HL-60/S4 treated with phorbol 12-myristate 13-acetate at 8.2 ng/mL for 4 days and 3 days (cell line): ENCODE results near the gene SPON1.
"Not testable (repeated sequence)": the region's sequence is repeated elsewhere in the genome, so short reads cannot be mapped to it uniquely, and the experiment has no call there.

Source experiments
- in situ Hi-C: fragments of 300-500 bp; cut with MboI; formaldehyde crosslinking; loops from 2 replicates; pipeline ENCODE4 v1.15.0; 2022; ENCODE audit warnings: low sequenced_read_pairs

Gene SPON1

DNA sequence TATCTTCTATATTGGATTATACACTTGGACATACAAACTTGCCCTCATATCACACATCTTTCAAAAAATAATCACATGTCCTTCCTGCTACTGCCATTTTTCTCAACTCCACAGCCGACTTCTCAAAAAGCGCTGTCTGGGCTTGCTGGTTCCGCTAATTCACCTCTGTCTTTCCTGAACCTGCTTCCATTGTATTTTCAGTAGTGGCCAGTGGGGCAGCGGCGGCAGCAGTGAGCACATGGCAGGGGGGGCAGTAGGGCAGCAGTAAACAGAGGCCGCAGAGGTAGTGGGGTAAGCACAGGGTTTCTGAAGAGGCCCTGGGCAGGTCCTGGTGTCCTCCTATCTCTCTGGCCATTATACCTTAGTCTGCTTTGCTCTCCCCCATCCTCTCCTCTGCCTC lies 270.1 kb downstream of the SPON1 start:
- in situ Hi-C loops = no loop called here

DNA sequence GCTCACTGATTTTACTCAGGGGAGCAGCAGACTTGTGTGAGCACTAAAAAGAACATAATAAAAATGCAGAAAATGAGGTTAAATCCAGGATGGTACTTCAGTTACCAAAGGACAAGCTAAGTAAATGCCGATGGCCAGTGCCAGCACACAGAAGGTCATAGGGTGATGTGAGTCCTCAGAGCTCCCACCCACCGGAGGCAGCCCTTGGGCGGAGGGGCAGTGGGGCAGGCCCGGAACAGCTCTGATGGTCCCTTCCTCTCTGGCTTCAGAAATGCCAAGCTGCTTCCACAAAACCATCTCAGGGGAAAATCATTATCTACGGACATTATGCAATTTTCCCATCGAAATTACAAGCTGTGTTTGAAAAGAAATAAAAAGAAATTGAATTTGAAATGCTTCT lies 271.9 kb downstream of the SPON1 start:
- in situ Hi-C loops = no loop called here

DNA sequence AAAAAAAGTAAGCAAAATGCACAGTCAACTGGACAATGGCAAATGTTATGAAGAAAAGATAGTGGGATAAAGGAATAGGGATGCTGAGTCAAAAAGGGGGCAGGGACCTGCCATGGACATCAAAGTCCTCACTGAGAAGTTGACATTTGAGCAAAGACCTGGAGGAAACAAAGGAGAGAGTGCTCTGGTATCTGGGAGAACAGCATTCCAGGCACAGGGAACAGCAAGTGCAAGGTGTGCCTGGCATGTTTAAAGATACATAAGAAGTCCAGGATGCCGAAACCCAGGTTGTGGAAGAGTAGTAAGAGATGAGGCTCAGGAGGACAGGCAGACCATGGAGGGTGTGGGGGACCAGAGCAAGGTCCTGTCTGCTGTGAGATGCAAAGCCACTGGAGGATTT lies 273.2 kb downstream of the SPON1 start:
- in situ Hi-C loops = no loop called here

DNA sequence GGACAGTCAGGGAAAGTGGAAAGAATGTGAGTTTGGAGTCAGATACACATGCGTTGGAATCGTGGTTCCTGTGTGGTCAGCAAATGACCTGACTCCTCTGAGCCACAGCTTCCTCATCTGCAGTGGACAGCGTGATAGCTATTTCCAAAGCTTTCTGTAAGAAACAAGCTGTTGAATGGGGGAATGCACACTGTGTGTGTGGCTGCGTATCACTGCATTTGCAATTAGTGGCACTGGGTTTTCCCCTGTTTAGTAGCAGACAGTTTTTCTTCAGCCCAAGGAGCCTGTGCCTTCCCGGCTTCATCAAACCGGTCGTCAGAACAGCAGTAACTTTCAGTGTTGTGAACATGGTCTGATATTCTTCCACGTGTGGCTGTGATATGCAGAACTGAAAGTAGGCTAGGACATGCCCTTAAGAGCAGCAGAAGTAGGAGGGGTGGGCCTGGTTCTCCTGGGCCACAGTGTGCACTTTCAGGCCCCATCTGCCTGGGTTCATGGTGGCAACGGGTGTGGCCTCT lies 275.0 kb downstream of the SPON1 start:
- in situ Hi-C loops = no loop called here

DNA sequence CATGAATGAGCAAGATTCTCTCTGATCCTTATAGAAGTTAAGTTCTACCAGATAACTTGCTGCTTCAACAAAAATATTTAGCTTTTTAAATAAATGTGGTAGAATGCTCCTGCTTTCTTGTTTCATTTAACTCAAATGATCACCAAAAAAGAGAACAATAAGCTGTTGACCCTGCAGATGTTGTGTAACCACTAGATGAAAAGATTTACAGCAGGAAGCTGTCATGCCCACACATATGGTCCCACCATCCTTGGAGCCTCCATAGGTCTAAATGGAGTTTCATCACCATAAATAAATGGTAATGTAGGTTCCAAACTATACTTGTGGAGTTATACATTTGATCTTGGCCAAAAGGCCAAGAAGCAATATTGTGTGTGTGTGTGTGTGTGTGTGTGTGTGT lies 277.7 kb downstream of the SPON1 start:
- in situ Hi-C loops = no loop called here

DNA sequence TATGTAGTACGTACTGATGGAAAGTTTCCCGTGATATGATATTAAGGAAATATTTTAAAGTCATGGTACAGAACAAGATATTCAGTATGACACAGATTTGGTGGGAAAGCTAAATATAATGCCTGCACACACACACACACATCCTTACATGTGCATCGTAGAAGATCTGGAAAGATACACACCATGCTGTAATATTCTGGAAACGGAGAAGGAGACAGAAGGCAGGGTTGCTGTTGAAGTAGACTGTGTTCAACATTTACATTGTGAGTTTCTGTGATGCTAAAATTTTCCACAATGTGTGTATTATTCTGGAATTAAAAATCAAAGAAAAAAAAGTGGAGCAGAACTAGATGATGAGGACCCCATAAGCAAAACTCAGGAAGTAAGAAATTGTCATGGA lies 278.4 kb downstream of the SPON1 start:
- in situ Hi-C loops = no loop called here

DNA sequence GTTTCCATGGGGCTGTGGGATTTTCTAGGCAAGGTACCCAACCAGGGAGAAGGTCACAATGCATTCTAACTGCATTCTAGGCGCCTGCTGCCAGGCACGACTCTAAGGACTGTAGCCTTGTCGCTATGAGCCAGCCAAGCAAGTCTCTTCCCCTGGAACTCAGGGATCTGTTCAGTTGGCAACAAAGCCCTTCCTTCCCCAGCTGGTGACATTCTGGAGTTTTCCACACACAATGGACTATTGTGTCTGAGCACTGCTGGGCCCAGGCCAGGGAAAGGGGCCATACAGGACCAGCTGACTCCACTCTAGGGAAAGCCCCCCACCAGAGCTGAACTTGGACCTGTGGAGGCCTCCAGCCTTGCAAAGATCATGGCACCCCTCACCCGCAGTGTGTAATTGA lies 279.7 kb downstream of the SPON1 start:
- in situ Hi-C loops = no loop called here

DNA sequence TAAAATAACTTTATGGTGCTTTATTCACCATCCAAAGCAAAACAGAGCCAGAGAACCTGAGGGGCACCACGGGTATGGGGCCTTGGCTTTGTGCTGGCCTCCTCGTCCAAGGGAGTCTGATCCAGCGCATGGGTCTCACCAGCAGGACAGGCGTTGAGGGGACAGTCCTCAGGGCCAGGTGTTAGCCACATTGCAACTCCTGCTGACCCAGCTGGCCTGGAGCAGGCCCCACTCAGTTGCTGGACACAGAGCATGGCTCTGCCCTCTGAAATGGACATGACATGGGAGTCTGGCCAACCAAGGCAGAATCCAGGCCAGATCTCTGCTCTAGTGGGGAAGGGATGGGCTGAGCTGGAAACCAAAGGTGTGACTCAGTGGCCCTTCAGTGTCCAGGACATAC lies 280.2 kb downstream of the SPON1 start:
- in situ Hi-C loops = no loop called here

DNA sequence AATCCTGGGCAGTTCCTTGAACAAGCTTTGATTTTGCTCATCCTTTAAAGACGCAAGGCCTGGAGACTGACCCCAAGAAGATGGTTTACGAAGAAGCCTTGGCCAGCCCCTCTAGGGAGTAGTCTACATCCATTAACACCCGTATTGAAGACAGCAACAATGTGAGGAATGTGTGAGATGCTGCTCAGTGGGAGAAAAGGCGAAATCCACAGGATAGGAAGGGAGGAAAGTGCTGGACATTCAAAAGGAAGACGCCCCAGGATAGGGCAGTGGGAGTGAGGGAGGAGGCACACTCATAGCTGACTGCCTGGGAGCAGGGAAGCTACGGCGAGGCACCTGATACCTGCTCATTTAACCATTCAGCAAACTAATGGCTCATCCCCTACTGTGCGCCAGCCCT lies 282.4 kb downstream of the SPON1 start:
- in situ Hi-C loops = no loop called here

DNA sequence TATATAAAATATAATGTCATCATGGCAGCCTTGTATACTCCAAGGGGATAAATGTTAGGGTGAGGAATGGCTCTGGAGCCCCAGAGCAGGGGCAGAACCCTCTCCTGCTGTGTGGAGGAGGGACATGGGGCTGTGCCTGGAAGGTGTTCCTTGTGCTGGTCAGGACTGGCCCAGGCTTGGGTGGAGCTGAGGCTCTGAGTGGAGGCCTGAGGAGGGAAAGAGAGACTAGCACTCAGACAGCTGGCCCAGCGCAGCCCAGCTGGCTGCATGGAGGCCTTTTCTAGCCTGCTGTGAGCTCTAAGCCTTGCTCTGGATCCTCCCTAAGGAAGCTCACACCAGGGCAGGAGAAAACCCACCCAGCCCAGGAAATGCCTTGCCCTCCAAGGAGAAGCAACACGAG lies 282.9 kb downstream of the SPON1 start:
- in situ Hi-C loops = no loop called here

DNA sequence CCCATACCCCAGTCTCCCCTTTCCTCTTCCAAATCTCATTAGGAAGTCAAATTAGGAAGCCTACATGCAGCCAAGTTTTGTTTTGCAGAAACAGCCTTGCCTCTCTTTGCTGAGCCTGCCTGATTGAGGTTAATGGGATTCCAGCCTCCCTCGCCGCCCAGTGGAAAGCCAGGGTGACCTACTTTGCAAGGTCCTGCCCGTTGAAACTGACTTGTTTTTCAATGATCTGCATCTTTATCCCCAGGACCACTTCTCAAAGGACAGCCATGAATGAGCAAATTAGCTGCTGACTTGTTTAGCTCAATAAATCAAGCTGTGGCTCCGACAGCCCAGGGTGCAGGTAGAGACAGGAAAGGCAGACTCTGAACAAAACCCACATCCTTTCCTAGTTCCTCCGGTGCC lies 286.1 kb downstream of the SPON1 start:
- in situ Hi-C loops = no loop called here

DNA sequence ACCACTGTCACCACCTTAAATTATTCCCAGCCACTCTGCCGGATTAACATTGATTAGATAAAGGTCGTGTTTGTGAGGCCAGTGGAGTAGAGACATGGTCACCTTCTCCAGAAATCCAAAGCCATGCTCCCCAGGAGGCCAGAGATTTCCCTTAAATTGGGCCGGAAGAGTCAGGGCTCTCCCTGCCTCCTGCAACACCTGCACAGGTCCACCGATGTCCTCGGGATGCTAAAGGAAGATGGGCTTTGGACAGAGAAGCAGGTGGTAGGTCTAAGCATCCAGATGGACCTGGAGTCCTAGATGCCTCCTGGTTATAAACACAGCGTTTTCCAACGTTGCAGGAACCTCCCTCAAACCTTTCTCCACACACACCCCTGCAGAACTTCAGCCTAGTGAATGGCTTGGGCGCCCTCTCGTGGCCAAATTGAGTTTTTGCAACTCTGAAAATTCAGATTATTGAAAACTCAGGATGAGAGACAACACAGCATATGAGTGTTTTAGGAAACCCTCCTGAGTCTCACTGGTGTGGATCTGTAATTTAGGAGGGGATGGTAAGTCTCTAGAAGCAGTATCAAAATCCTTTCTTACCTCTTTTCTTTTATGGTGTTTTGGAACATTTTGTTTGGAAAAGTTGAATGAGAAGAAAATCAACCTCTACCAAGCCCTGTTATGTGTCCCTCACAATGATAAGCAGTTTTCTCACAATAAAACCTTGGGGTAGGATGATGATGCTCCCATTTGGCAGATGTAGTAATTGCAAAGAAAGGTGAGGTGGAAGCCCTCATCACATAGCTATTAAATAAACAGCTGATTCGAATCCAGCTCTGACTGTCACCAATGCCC lies 286.8 kb downstream of the SPON1 start:
- in situ Hi-C loops = no loop called here

DNA sequence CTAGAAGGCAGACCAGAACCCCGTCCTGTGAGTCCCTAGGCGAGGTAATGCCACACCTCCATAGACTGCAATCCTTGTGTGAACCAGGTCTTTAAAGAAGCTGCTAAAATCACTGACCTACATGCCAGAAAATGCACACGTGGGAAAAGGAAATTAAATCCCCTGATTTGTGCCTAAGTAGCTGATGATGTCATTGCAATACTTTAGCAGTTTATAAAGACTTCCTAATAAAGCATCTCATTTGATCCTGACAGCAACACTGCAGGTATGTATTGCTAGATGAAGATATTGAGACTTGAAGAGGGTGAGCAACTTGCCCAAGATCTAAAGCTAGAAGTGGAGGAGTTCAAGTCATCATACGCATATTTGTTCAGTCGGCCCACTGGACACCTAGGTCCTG lies 289.2 kb downstream of the SPON1 start:
- in situ Hi-C loops = no loop called here

DNA sequence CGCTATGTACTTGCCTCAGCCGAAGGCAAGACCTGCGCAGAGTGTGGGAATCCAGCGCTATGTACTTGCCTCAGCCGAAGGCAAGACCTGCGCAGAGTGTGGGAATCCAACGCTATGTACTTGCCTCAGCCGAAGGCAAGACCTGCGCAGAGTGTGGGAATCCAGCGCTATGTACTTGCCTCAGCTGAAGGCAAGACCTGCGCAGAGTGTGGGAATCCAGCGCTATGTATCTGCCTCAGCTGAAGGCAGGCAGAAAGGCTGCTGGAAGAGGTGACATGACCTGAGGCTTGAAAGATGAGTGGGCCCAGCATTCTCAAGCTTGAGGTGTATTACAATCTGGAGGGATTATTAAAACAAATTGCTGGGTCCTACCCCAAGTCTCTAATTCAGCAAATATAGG lies 290.0 kb downstream of the SPON1 start:
- in situ Hi-C loops = not testable (repeated sequence)

DNA sequence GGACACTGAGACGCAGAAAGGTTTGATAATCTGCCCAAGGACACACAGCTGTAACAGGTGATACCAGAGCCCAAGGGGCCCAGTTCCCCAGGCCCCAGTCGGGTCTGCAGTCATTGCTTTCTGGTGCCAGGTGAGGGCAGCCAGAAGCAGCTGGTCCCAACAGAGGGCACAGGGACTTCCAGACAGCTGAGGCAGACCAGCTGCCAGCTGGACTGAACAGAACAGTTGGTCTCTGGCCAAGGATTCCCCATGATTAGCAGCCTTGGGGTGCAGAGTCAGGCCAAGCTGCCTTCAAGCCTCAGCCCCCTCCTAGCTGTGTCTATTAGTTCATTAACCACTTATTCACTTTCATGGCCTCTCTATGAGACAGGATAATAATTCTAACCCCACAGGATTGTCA lies 290.9 kb downstream of the SPON1 start:
- in situ Hi-C loops = no loop called here

DNA sequence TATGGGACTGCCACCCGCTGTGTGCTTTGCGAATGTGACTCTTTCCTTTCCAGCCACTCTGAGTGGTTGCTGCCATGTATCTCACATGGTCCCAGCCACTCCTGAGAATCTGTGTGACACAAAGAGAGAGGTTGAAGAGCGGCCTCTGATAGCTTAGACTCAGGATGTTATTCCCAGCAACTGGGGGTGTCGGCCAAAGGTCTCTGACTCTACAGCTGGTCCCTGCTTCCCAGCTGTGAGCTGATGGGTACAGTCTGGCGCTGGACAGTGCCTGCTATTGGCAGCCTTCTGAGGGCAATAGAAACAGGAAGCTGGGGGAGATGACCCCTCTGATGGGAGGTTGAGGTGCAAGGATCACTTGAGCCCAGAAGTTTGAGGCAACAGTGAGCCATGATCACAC lies 291.3 kb downstream of the SPON1 start:
- in situ Hi-C loops = no loop called here

DNA sequence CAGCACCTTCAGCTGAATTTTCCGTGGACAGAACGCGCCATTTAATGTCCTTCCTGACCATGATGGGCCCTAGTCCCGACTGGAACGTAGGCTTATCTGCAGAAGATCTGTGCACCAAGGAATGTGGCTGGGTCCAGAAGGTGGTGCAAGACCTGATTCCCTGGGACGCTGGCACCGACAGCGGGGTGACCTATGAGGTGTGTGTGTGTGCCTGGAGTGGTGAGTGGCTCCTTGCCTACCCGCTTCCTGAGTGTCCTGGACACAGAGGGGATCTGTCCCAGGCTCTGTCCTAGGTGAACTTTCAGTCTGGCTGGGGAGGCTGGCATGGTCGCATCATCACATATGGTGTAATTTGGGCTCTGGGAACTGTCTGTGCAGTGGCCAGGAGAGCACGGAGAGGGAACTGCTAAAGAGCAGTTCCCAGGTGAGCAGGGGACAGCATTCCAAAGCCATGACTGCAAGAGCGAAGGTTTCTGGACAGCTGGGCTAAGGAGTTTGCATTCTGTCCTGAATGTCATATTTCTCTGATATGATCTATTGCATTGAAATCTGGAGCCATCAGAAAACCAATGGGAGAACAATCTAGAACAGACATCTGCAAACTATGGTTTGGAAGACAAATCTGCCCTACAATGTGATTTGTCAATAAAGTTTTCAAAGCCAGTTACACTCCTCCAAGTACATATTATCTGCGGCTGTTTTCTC lies 292.2 kb downstream of the SPON1 start:
- in situ Hi-C loops = no loop called here

DNA sequence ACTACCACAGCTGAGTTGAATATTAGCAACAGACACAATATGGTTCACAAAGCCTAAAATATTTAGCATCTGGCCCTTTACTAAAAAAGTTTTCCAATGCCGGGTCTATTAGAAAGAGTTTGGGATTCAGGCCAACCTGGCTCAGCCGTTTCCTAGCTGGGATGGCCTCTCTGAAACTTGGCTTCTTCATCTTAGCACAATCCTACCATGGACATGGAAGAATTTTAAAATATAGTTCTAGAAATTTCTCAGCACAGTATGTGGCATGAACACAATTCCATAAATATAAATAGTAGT lies 292.7 kb downstream of the SPON1 start:
- in situ Hi-C loops = no loop called here

DNA sequence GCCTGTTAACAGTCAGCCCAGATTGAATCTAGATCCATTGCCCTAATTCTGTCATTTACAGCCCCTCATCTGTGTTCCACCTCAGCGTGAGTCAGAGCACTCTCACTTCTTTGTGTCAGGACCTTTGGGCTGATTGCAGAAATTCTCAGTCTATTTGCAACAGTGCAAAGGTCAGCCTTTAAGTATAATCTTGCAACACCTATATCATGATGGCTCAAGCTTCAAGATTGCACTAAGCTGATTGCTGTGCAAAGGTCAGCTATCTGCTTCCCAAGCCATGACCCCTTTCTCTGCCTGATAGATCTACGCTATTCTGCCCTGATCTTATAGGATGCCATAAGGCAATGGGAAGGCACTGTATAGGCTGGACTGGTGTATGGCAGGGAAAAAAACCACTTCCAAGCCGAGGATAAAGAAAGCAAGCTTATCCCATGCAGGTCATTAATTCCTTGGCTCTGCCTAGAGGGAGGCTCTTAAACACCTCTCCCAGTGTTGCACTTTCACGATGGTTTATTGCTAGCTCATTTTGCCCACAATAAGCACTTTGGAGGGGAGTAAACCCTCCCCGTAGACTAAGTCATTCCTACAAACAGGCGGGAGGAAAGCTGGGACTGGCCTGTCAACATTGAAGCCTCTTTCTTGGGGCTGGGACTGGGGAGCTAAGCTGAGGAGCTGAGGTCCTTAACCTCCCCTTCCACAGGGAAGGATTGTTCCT lies 295.9 kb downstream of the SPON1 start:
- in situ Hi-C loops = no loop called here

DNA sequence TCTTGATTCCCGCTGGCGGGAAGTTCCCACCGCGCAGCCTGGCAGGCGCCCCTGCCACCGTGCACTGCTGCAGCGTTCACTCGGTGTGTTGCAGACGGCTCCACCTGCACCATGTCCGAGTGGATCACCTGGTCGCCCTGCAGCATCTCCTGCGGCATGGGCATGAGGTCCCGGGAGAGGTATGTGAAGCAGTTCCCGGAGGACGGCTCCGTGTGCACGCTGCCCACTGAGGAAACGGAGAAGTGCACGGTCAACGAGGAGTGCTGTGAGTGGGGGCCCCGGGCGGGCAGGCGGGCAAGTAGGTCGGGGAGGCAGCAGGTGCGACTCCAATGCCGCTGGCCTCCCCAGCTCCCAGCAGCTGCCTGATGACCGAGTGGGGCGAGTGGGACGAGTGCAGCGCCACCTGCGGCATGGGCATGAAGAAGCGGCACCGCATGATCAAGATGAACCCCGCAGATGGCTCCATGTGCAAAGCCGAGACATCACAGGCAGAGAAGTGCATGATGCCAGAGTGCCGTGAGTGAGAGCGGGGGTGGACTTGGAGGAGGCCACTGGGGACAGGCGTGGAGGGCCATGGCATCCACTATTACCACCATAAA lies 296.8 kb downstream of the SPON1 start:
- in situ Hi-C loops = no loop called here

DNA sequence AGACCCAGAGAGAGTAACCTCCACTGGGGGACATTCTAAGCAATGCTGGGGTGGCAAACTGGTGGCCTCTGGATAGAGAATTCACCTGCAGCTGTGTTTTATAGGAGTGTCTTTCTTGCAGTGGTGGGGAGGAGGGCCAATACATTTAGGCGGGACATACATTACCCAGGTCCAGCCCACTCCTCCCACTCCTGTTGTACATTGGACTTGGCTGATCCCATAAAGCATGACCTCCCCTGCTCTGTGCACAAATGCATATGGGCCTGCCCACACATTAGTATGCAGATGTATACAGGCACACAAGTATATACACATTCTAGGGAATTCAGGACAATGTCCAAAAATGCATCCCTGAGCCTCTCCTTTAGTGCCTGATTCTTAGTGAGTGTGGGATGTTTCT lies 297.4 kb downstream of the SPON1 start:
- in situ Hi-C loops = no loop called here

DNA sequence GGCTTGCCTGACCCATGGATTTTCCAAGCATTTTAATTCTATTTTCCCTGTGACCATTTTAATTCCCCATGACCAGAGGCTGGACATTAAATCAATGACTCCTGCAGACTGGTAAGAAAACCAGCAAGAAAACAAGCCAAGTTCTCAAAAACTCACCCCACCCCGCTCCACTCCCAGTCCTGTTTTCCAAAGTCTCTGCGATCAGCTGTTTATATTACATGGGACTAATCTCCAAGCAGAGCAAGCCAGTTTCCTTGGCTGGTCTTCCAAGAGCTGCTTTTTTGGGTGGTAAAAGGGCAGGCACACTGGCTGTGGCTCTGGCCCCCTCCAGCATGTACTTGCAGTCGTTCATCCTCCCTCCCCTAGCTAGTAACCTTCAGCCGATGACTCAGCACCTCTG lies 298.5 kb downstream of the SPON1 start:
- in situ Hi-C loops = no loop called here
